Calu3 (cell line): Measurements from ENCODE around the gene ATXN10. TPM values are rescaled to one million over a fixed set of nuclear protein-coding genes. Genes with fewer than 3 reads are reported as not detected.

ENCODE experiments used
- BruUV-seq: library from RNA; stranded (reverse); fragments of 400-500 nt; replicated peaks from 2 replicates; lab custom pipeline; 2021; lab: Mats Ljungman, UMichigan
- CTCF ChIA-PET: fragments of 300-600 bp; sonication (Branson Sonifier 250); formaldehyde crosslinking; loops from one replicate; lab custom pipeline; 2022; ENCODE audit warnings: antibody characterized with exemption; lab: Charles Lee
- DNase-seq: peaks from one replicate; pipeline ENCODE4 v3.0.0; 2022
- H3K27ac Mint-ChIP-seq: one replicate; pipeline ENCODE4 v1.8.0; 2022; ENCODE audit warnings: mixed read lengths; ENCODE audit not compliant: unreplicated experiment
- H3K27me3 Mint-ChIP-seq: one replicate; pipeline ENCODE4 v1.8.0; 2022; ENCODE audit warnings: mixed read lengths; ENCODE audit not compliant: unreplicated experiment
- H3K36me3 Mint-ChIP-seq: one replicate; pipeline ENCODE4 v1.8.0; 2022; ENCODE audit warnings: mild to moderate bottlenecking, moderate library complexity, mixed read lengths; ENCODE audit not compliant: insufficient read depth, unreplicated experiment
- H3K4me1 Mint-ChIP-seq: one replicate; pipeline ENCODE4 v1.8.0; 2022; ENCODE audit warnings: mild to moderate bottlenecking, low read depth, mixed read lengths; ENCODE audit not compliant: unreplicated experiment
- H3K4me3 Mint-ChIP-seq: one replicate; pipeline ENCODE4 v1.8.0; 2022; ENCODE audit warnings: mild to moderate bottlenecking, low read depth, moderate library complexity, mixed read lengths; ENCODE audit not compliant: unreplicated experiment
- H3K9me3 Mint-ChIP-seq: one replicate; pipeline ENCODE4 v1.8.0; 2022; ENCODE audit warnings: low read depth, mixed read lengths; ENCODE audit not compliant: unreplicated experiment
- intact Hi-C: fragments of 100-400 bp; cut with micrococcal nuclease; formaldehyde crosslinking; loops from one replicate; pipeline ENCODE4 v1.10.0; 2022; ENCODE audit not compliant: unreplicated experiment
- total RNA-seq: library from RNA; stranded (reverse); gene quantifications from 2 replicates; pipeline ENCODE4 v1.2.3, GENCODE V29; 2022
- TF ChIP-seq, protein P1 (sequence below): fragments of 200-600 bp; IDR thresholded peaks from one replicate; pipeline ENCODE4 v1.8.0; 2022; ENCODE audit warnings: antibody characterized with exemption; ENCODE audit not compliant: unreplicated experiment

The ATXN10 gene
- total RNA-seq, 1 experiment from 2014 or later: 263 TPM

DNA sequence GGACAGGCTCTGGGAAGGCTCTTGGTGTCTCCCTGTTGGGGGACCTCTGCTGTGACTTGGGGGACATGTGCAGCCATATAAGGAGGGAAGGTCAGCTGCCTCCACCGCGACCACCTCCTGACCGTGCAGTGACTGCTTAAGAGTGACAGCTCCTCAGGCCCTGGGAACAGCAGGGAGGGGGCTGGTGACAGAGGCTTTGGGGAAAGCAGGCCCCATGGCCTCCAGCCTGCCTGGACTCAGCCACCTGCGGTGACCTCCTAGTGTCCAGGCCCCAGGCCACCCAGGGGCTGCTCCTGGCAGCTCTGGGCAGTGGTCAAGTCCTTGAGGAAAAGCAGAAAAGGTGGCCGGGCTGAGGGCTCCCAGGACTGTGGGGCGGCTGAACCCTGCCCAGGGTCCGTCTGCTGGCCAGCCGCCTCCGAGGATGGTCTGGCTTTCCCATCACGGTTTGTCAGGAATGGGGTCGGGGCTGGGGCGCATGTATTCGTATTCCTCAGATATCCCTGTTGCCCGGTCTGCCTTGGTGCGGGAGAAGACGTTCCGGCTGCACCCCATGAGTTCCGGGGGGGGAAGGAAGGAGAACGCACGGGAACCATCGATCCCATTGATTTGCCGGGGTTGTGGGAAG is 208.6 kb downstream of the ATXN10 start:
- BruUV-seq: no TSS peak
- intact Hi-C loops: no loop called here
- Mint-ChIP-seq H3K36me3 (peaks cover 4% of the 10 kb centered on the region), H3K27me3 (peaks cover 22% of the 10 kb centered on the region), H3K4me1 (no peaks in the 10 kb centered on the region), H3K27ac (no peak overlapping the region), H3K4me3 (no peak overlapping the region), H3K9me3 (no peaks in the 10 kb centered on the region)
- no peak for DNase-seq
- CTCF ChIA-PET: no interaction called here
- TF ChIP-seq, protein P1, sequence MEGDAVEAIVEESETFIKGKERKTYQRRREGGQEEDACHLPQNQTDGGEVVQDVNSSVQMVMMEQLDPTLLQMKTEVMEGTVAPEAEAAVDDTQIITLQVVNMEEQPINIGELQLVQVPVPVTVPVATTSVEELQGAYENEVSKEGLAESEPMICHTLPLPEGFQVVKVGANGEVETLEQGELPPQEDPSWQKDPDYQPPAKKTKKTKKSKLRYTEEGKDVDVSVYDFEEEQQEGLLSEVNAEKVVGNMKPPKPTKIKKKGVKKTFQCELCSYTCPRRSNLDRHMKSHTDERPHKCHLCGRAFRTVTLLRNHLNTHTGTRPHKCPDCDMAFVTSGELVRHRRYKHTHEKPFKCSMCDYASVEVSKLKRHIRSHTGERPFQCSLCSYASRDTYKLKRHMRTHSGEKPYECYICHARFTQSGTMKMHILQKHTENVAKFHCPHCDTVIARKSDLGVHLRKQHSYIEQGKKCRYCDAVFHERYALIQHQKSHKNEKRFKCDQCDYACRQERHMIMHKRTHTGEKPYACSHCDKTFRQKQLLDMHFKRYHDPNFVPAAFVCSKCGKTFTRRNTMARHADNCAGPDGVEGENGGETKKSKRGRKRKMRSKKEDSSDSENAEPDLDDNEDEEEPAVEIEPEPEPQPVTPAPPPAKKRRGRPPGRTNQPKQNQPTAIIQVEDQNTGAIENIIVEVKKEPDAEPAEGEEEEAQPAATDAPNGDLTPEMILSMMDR: no peak

DNA sequence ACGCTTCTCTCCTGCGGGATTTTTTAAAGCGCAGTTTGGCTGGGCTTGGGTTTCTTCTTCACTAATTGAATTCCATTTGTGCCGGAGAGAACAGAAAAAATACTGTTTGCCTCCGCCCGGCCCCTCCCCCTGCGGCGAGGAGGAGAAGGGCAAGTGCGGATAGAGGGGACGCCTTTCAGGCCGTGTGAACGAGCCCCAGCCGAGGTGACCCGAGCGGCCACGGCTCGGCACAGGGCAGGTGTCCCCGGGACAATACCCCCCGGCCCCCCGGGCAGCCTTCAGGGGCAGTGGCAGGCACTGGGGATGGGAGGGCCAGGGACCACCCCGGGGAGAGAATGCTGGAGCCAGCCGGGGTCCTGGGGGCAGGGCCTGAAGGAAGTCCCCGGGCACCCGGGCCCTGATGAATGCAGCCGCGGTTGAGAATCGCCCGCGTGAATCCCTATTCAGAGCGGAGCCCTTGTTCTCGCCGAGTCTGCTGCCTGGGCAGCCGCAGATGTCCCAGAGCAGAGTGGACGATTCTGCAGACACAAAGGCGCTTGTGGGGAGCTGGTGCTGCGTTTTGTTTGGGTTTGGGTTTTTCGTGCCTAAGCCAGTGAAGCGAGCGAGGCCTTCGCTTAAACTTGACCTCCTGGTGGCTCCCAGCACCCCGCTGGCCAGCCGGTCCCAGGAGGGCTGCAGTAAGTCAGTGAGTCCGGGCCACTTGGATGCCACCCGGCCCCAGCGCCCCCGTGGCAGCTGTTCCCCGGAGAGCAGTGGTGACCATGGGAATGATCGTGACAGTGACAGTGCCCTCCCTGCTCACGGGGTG is 209.3 kb downstream of the ATXN10 start:
- CTCF ChIA-PET: no interaction called here
- intact Hi-C loops: no loop called here
- Mint-ChIP-seq H3K9me3 (no peaks in the 10 kb centered on the region), H3K4me3 (no peak overlapping the region), H3K27me3 (peaks cover 22% of the 10 kb centered on the region), H3K4me1 (no peaks in the 10 kb centered on the region), H3K36me3 (peaks cover 4% of the 10 kb centered on the region), H3K27ac (no peak overlapping the region)
- DNase-seq: no peak
- BruUV-seq: no TSS peak
- TF ChIP-seq, protein P1: no peak

- TF ChIP-seq, protein P1: no peak
- no TSS peak for BruUV-seq
- DNase-seq: no peak
- intact Hi-C loops: no loop called here
- peaks cover 4% of the 10 kb centered on the region for H3K36me3 Mint-ChIP-seq
- CTCF ChIA-PET: no interaction called here
- H3K27ac Mint-ChIP-seq: no peak overlapping the region
- peaks cover 22% of the 10 kb centered on the region for H3K27me3 Mint-ChIP-seq
- peaks cover under 1% of the 10 kb centered on the region for H3K4me1 Mint-ChIP-seq
- no peak overlapping the region for H3K4me3 Mint-ChIP-seq
- H3K9me3 Mint-ChIP-seq: no peaks in the 10 kb centered on the region
These were observed 209.9 kb downstream of the ATXN10 start for GRCh38 chr22:45881524-45881875.

GRCh38 chr22:45882881-45883810 is 211.5 kb downstream of the ATXN10 start:
- Mint-ChIP-seq H3K27me3 (peaks cover 22% of the 10 kb centered on the region), H3K4me3 (no peak overlapping the region), H3K27ac (no peak overlapping the region), H3K36me3 (peaks cover 11% of the 10 kb centered on the region), H3K4me1 (peaks cover 17% of the 10 kb centered on the region), H3K9me3 (no peaks in the 10 kb centered on the region)
- CTCF ChIA-PET: no interaction called here
- BruUV-seq: no TSS peak
- TF ChIP-seq, protein P1: no peak
- intact Hi-C loops: no loop called here
- no peak for DNase-seq
